ENCODE measurements around the gene TLR5.

DNA sequence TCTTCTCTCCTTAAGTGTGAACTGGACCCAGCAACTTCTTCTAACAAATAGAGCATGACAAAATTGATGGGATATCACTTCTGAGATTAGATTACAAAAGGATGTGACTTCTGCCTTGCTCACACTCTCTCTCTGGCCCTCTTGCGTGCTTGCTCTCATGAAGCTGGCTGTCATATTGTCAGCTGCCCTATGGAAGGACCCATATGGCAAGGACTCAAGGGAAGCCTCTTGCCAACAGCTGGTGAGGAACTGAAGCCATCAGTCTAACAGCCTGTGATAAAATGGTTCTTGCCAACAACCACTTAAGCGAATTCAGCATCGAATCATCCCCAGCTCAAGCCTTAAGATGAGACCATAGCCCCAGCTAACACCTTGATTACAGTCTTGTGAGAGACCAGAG is 4.8 kb upstream of the TLR5 start:
- TF ChIP-seq, protein P1, sequence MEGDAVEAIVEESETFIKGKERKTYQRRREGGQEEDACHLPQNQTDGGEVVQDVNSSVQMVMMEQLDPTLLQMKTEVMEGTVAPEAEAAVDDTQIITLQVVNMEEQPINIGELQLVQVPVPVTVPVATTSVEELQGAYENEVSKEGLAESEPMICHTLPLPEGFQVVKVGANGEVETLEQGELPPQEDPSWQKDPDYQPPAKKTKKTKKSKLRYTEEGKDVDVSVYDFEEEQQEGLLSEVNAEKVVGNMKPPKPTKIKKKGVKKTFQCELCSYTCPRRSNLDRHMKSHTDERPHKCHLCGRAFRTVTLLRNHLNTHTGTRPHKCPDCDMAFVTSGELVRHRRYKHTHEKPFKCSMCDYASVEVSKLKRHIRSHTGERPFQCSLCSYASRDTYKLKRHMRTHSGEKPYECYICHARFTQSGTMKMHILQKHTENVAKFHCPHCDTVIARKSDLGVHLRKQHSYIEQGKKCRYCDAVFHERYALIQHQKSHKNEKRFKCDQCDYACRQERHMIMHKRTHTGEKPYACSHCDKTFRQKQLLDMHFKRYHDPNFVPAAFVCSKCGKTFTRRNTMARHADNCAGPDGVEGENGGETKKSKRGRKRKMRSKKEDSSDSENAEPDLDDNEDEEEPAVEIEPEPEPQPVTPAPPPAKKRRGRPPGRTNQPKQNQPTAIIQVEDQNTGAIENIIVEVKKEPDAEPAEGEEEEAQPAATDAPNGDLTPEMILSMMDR (IDR thresholded peaks at IDR 0.05) = no peak
- TF ChIP-seq POLR2A (IDR thresholded peaks at IDR 0.05) (no peak), POLR2AphosphoS5 (IDR thresholded peaks at IDR 0.05) (no peak)
